ENCODE results near the gene IVD. TPM values are rescaled to one million over a fixed set of nuclear protein-coding genes. Genes with fewer than 3 reads are reported as not detected.

Gene IVD
- total and polyA plus RNA-seq, 2 of the 4 experiments (the other 2 are of a cell fraction), result 31.7 to 41.1 TPM

- TF ChIP-seq RFX5 (IDR thresholded peaks at IDR 0.05; ENCODE audit: low read depth, low read length) (no peak), RCOR1 (IDR thresholded peaks at IDR 0.05; ENCODE audit: insufficient replicate concordance, low read length) (no peak), RAD21 (IDR thresholded peaks at IDR 0.05; ENCODE audit: low read length) (no peak), CEBPB (IDR thresholded peaks at IDR 0.05; ENCODE audit: low read depth, low read length) (no peak), SMC3 (IDR thresholded peaks at IDR 0.05; ENCODE audit: low read depth, low read length) (no peak), MAZ (IDR thresholded peaks at IDR 0.05; ENCODE audit: borderline replicate concordance, low read depth, low read length) (no peak)
Measured at GRCh38 chr15:40458495-40459371, 53.1 kb downstream of the IVD start (continued).

Measured in IMR-90 (cell line).